ENCODE data around the gene CADM1.

Gene CADM1

GRCh38 chr11:115153135-115153534 is 351.1 kb downstream of the CADM1 start:
- DNase-seq (ENCODE audit: low read depth, low spot score) = no peak

GRCh38 chr11:115151010-115151409 is 353.2 kb downstream of the CADM1 start:
- DNase-seq (ENCODE audit: low read depth, low spot score) = no peak

- DNase-seq (ENCODE audit: low read depth, low spot score) = no peak
Observed at GRCh38 chr11:115148691-115149090, 355.5 kb downstream of the CADM1 start.

GRCh38 chr11:115148101-115148500 is 356.1 kb downstream of the CADM1 start:
- DNase-seq (ENCODE audit: low read depth, low spot score) = no peak

- no peak for DNase-seq (ENCODE audit: low read depth, low spot score)
Observed at GRCh38 chr11:115147243-115147807, 356.9 kb downstream of the CADM1 start.

- DNase-seq (ENCODE audit: low read depth, low spot score) = no peak
Observed at GRCh38 chr11:115146425-115146824, 357.8 kb downstream of the CADM1 start.

- DNase-seq (ENCODE audit: low read depth, low spot score) = no peak
Observed at GRCh38 chr11:115145324-115145723, 358.9 kb downstream of the CADM1 start.

GRCh38 chr11:115144914-115145313 is 359.3 kb downstream of the CADM1 start:
- DNase-seq (ENCODE audit: low read depth, low spot score) = peak; percentile 15

GRCh38 chr11:115144014-115144413 is 360.2 kb downstream of the CADM1 start:
- DNase-seq (ENCODE audit: low read depth, low spot score) = no peak

- no peak for DNase-seq (ENCODE audit: low read depth, low spot score)
Observed at GRCh38 chr11:115141231-115142114, 362.7 kb downstream of the CADM1 start.

GRCh38 chr11:115135936-115136335 is 368.3 kb downstream of the CADM1 start:
- no peak for DNase-seq (ENCODE audit: low read depth, low spot score)

- DNase-seq (ENCODE audit: low read depth, low spot score) = no peak
Observed at GRCh38 chr11:115134926-115135325, 369.3 kb downstream of the CADM1 start.

- no peak for DNase-seq (ENCODE audit: low read depth, low spot score)
Observed at GRCh38 chr11:115133475-115134209, 370.6 kb downstream of the CADM1 start.

- DNase-seq (ENCODE audit: low read depth, low spot score) = no peak
Observed at GRCh38 chr11:115132436-115133228, 371.6 kb downstream of the CADM1 start.

- DNase-seq (ENCODE audit: low read depth, low spot score) = no peak
Observed at GRCh38 chr11:115129473-115130289, 374.5 kb downstream of the CADM1 start.

GRCh38 chr11:115128226-115128625 is 376.0 kb downstream of the CADM1 start:
- no peak for DNase-seq (ENCODE audit: low read depth, low spot score)

GRCh38 chr11:115127790-115128189 is 376.4 kb downstream of the CADM1 start:
- DNase-seq (ENCODE audit: low read depth, low spot score) = no peak

GRCh38 chr11:115126515-115127208 is 377.6 kb downstream of the CADM1 start:
- no peak for DNase-seq (ENCODE audit: low read depth, low spot score)

GRCh38 chr11:115126092-115126491 is 378.1 kb downstream of the CADM1 start:
- DNase-seq (ENCODE audit: low read depth, low spot score) = no peak

GRCh38 chr11:115124786-115125185 is 379.4 kb downstream of the CADM1 start:
- DNase-seq (ENCODE audit: low read depth, low spot score) = no peak
